Astrocyte (in vitro differentiated cells and primary cell): ENCODE data around the gene SPATA9.

Source experiments
- EZH2 ChIP-seq: IDR thresholded peaks from 2 replicates; pipeline ENCODE4 v1.6.1; 2012; ENCODE audit warnings: mild to moderate bottlenecking, low read length, inconsistent platforms; ENCODE audit not compliant: insufficient read depth
- TF ChIP-seq, protein P1 (sequence below): IDR thresholded peaks from 2 replicates; pipeline ENCODE4 v1.5.1; 2011; ENCODE audit warnings: low read depth, mild to moderate bottlenecking, inconsistent platforms, low read length, moderate library complexity; ENCODE audit not compliant: insufficient read depth

DNA sequence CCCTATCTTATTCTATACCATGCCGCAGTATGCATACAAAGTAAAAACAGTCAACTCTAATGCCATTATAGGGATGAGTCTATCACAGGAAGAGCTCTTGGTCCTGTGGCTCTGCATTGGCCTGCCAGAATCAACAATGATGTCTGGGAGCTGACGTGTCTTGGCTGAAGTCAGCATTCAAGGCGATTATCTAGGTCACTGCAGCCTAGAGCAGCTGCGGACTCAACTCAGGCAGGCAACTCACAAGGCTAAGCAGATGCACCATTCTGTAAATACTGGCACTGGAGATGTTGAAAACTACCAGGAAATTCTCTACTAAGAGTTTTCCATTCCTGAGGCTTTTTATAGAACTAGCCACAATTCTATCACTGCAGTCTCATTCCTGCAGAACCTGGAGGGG, 13.3 kb downstream of the SPATA9 start:
- TF ChIP-seq, protein P1, sequence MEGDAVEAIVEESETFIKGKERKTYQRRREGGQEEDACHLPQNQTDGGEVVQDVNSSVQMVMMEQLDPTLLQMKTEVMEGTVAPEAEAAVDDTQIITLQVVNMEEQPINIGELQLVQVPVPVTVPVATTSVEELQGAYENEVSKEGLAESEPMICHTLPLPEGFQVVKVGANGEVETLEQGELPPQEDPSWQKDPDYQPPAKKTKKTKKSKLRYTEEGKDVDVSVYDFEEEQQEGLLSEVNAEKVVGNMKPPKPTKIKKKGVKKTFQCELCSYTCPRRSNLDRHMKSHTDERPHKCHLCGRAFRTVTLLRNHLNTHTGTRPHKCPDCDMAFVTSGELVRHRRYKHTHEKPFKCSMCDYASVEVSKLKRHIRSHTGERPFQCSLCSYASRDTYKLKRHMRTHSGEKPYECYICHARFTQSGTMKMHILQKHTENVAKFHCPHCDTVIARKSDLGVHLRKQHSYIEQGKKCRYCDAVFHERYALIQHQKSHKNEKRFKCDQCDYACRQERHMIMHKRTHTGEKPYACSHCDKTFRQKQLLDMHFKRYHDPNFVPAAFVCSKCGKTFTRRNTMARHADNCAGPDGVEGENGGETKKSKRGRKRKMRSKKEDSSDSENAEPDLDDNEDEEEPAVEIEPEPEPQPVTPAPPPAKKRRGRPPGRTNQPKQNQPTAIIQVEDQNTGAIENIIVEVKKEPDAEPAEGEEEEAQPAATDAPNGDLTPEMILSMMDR: no peak
- no peak for TF ChIP-seq EZH2
